Measurements from ENCODE around the gene CHRNB1. TPM values are rescaled to one million over a fixed set of nuclear protein-coding genes. Genes with fewer than 3 reads are reported as not detected.

The CHRNB1 gene
- total and polyA plus RNA-seq, 2 donors (not counting 1 experiment from before 2014, with no cell fraction given), result 6.2 to 7.2 TPM

DNA sequence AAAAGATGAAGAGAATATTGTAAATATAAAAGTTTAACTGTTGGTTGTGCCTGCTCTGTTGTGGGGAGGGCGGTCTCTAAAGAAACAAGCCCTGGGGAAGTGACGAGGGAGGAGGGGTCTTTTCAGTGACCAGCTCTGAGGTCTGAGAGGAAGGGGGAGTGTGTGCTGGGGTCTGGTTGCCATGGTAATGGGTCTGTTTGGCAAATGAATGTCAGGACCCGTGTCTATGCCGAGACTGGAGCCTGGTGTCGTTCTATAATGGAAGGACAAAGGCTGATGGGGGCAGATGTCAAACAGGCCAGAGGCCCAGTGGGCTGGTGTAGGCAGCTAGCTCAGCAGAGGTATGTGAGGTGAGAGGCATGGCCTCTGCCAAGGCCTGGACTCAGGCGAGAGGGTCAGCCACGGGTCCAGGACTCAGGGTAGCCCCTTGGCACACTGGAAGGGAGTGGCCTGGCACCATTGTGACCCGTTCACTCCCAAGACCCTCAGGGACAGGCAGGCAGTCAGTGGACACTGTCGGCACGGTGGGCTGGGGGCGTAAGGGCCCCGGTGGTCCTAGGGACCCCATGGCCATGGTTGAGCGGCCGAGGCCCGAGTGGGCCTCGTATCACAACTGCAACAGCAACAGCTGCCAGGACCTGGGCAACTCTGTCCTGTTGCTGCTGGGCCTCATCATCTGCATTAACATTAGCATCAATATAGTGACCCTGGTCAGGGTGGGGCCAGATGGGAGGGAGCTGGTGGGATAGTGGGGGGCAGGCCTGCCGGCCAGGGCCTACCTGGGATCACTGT is 24.8 kb upstream of the CHRNB1 start, which contains the start of gene SPEM1:
TSS of gene SPEM1 (plus strand) at position 506 of the 792 bp plus-strand sequence. CDS start at position 567, 61 bp downstream.
- Histone ChIP-seq H3K4me2 (replicated peaks; ENCODE audit: low read depth, low read length, poor library complexity, severe bottlenecking) (no peak within 1 kb of the TSS), H3K9ac (ENCODE audit: low read length) (no peak within 1 kb of the TSS), H2AFZ (ENCODE audit: insufficient read depth, low read depth, low read length, poor library complexity, severe bottlenecking) (no peak within 1 kb of the TSS), H3K27ac (ENCODE audit: low read length in 2 of 2) (no peak within 1 kb of the TSS), H3K79me2 (ENCODE audit: control insufficient read depth, insufficient read depth, low read length) (no peaks in the 10 kb centered on the region), H3K4me3 (ENCODE audit: control extremely low read depth in 1 of 5, extremely low read depth in 1 of 5, insufficient read depth in 1 of 5, low read depth in 2 of 5, low read length in 4 of 5) (no peak within 1 kb of the TSS), H3K36me3 (replicated peaks in 1 of 2; ENCODE audit: control extremely low read depth in 1 of 2, control insufficient read depth in 1 of 2, extremely low read depth in 1 of 2, insufficient read depth in 2 of 2, low read length in 1 of 2) (no peaks in the 10 kb centered on the region), H4K20me1 (ENCODE audit: control insufficient read depth, insufficient read depth, low read length, poor library complexity, severe bottlenecking) (no peaks in the 10 kb centered on the region), H3K4me1 (ENCODE audit: control insufficient read depth in 2 of 2, insufficient read depth in 2 of 2, low read length in 2 of 2) (no peaks in the 10 kb centered on the region), H3K27me3 (replicated peaks in 1 of 4; ENCODE audit: control extremely low read depth in 1 of 4, control insufficient read depth in 3 of 4, insufficient read depth in 4 of 4, low read length in 3 of 4) (peaks cover 0 to under 1% (median 0%) of the 10 kb centered on the region in 4 experiments), H3K9me3 (ENCODE audit: control extremely low read depth in 1 of 3, control insufficient read depth in 2 of 3, insufficient read depth in 1 of 3, low read length in 2 of 3) (no peaks in the 10 kb centered on the region)
- intact Hi-C loops (cut with micrococcal nuclease), result no loop called here
- WGBS (ENCODE audit: insufficient coverage), result 90% methylated on average over 12 of the region's 17 CpGs
- DNase-seq (no peak), ATAC-seq (ENCODE audit: low read depth) (no peak)
- H3K4me1 Mint-ChIP-seq, result no peaks in the 10 kb centered on the region
- CTCF ChIA-PET, result interaction anchor here (1.5 kb wide), 1 partner anchor 17 kb away, joined by 3 read pairs; no protein-coding TSS in a partner anchor
- TF ChIP-seq, protein P1, sequence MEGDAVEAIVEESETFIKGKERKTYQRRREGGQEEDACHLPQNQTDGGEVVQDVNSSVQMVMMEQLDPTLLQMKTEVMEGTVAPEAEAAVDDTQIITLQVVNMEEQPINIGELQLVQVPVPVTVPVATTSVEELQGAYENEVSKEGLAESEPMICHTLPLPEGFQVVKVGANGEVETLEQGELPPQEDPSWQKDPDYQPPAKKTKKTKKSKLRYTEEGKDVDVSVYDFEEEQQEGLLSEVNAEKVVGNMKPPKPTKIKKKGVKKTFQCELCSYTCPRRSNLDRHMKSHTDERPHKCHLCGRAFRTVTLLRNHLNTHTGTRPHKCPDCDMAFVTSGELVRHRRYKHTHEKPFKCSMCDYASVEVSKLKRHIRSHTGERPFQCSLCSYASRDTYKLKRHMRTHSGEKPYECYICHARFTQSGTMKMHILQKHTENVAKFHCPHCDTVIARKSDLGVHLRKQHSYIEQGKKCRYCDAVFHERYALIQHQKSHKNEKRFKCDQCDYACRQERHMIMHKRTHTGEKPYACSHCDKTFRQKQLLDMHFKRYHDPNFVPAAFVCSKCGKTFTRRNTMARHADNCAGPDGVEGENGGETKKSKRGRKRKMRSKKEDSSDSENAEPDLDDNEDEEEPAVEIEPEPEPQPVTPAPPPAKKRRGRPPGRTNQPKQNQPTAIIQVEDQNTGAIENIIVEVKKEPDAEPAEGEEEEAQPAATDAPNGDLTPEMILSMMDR (IDR thresholded peaks at IDR 0.05), result no peak
- no peak for TF ChIP-seq EZH2 (IDR thresholded peaks at IDR 0.05; ENCODE audit: borderline replicate concordance, insufficient read depth, low read depth, low read length, poor library complexity, severe bottlenecking)
- peaks cover 8% of the 10 kb centered on the region for H3K27me3 Mint-ChIP-seq
- H3K9me3 Mint-ChIP-seq (ENCODE audit: insufficient read depth), result no peaks in the 10 kb centered on the region
- POLR2A ChIA-PET, result no interaction called here
- no peak within 1 kb of the TSS for H3K4me3 Mint-ChIP-seq
- H3K27ac Mint-ChIP-seq, result no peak within 1 kb of the TSS

DNA sequence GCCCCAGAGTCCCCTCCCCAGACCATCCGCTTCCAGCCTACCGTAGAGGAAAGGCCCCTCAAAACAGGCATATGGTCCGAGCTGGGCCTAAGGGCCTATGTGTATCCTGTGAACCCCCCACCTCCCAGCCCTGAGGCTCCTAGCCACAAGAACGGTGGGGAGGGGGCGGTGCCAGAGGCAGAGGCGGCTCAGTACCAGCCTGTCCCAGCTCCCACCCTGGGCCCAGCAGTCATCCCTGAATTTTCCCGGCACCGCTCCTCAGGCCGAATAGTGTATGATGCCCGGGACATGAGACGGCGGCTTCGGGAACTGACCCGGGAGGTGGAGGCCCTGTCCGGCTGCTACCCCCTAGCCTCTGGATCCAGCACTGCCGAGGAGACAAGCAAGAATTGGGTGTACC is 23.7 kb upstream of the CHRNB1 start:
- H3K9ac ChIP-seq (ENCODE audit: low read length), result no peak overlapping the region
- no peaks in the 10 kb centered on the region for H3K36me3 ChIP-seq (replicated peaks in 1 of 2; ENCODE audit: control extremely low read depth in 1 of 2, control insufficient read depth in 1 of 2, extremely low read depth in 1 of 2, insufficient read depth in 2 of 2, low read length in 1 of 2)
- H3K27me3 ChIP-seq (replicated peaks in 1 of 4; ENCODE audit: control extremely low read depth in 1 of 4, control insufficient read depth in 3 of 4, insufficient read depth in 4 of 4, low read length in 3 of 4), result peaks cover 0 to 3% (median 0%) of the 10 kb centered on the region in 4 experiments
- intact Hi-C loops (cut with micrococcal nuclease), result no loop called here
- H3K27ac Mint-ChIP-seq, result no peak overlapping the region
- no peaks in the 10 kb centered on the region for H4K20me1 ChIP-seq (ENCODE audit: control insufficient read depth, insufficient read depth, low read length, poor library complexity, severe bottlenecking)
- no peak for TF ChIP-seq EZH2 (IDR thresholded peaks at IDR 0.05; ENCODE audit: borderline replicate concordance, insufficient read depth, low read depth, low read length, poor library complexity, severe bottlenecking)
- TF ChIP-seq, protein P1 (IDR thresholded peaks at IDR 0.05), result no peak
- H3K4me1 Mint-ChIP-seq, result no peaks in the 10 kb centered on the region
- H2AFZ ChIP-seq (ENCODE audit: insufficient read depth, low read depth, low read length, poor library complexity, severe bottlenecking), result no peak overlapping the region
- DNase-seq (no peak), ATAC-seq (ENCODE audit: low read depth) (no peak)
- no peaks in the 10 kb centered on the region for H3K79me2 ChIP-seq (ENCODE audit: control insufficient read depth, insufficient read depth, low read length)
- no peak overlapping the region for H3K4me3 Mint-ChIP-seq
- H3K4me1 ChIP-seq (ENCODE audit: control insufficient read depth in 2 of 2, insufficient read depth in 2 of 2, low read length in 2 of 2), result no peaks in the 10 kb centered on the region
- ChIA-PET POLR2A (interaction anchor here (0.7 kb wide), 1 partner anchor 33 kb away, joined by 3 read pairs; no protein-coding TSS in a partner anchor), CTCF (no interaction called here)
- H3K27me3 Mint-ChIP-seq, result peaks cover 11% of the 10 kb centered on the region
- over 99% methylated on average over 16 of the region's 16 CpGs for WGBS (ENCODE audit: insufficient coverage)
- H3K9me3 Mint-ChIP-seq (ENCODE audit: insufficient read depth), result no peaks in the 10 kb centered on the region
- H3K4me2 ChIP-seq (replicated peaks; ENCODE audit: low read depth, low read length, poor library complexity, severe bottlenecking), result no peak overlapping the region
- H3K27ac ChIP-seq (ENCODE audit: low read length in 2 of 2), result no peak overlapping the region
- no peaks in the 10 kb centered on the region for H3K9me3 ChIP-seq (ENCODE audit: control extremely low read depth in 1 of 3, control insufficient read depth in 2 of 3, insufficient read depth in 1 of 3, low read length in 2 of 3)
- H3K4me3 ChIP-seq (ENCODE audit: control extremely low read depth in 1 of 5, extremely low read depth in 1 of 5, insufficient read depth in 1 of 5, low read depth in 2 of 5, low read length in 4 of 5), result no peak overlapping the region
